Central memory CD4-positive, alpha-beta T cell (primary cell): ENCODE measurements around the gene TAGLN2.

Source experiments
- DNase-seq: peaks from one replicate; pipeline ENCODE4 v3.0.0; 2022
- total RNA-seq, 3 experiments: gene quantifications; one replicate each; lab custom pipeline; 2026; lab: John Stamatoyannopoulos, UW

Gene TAGLN2
- total RNA-seq = 206 to 256 (median 252) reads per million in 3 experiments

GRCh38 chr1:159924791-159925718 is at the start of gene TAGLN2:
TSS of gene TAGLN2 (minus strand) at chr1:159925507. CDS start at chr1:159920509, 4,998 bp downstream.
- DNase-seq = peak; percentile 89

GRCh38 chr1:159974350-159974965 is 49.2 kb upstream of the TAGLN2 start:
- no peak for DNase-seq

GRCh38 chr1:159973350-159973940 is 48.1 kb upstream of the TAGLN2 start:
- DNase-seq = no peak

- no peak for DNase-seq
Measured at GRCh38 chr1:159972443-159973205, 47.3 kb upstream of the TAGLN2 start.

- no peak for DNase-seq
Measured at GRCh38 chr1:159970932-159971342, 45.6 kb upstream of the TAGLN2 start.

- DNase-seq = no peak
Measured at GRCh38 chr1:159968901-159969300, 43.6 kb upstream of the TAGLN2 start.

- DNase-seq = no peak
Measured at GRCh38 chr1:159965263-159965662, 40.0 kb upstream of the TAGLN2 start.

GRCh38 chr1:159964144-159964543 is 38.8 kb upstream of the TAGLN2 start:
- no peak for DNase-seq

GRCh38 chr1:159962176-159962575 is 36.9 kb upstream of the TAGLN2 start:
- no peak for DNase-seq

GRCh38 chr1:159961636-159962035 is 36.3 kb upstream of the TAGLN2 start:
- DNase-seq = no peak

- DNase-seq = no peak
Measured at GRCh38 chr1:159960721-159961381, 35.5 kb upstream of the TAGLN2 start.

GRCh38 chr1:159959451-159959850 is 34.1 kb upstream of the TAGLN2 start:
- no peak for DNase-seq

GRCh38 chr1:159958719-159959380 is 33.5 kb upstream of the TAGLN2 start:
- no peak for DNase-seq

- DNase-seq = no peak
Measured at GRCh38 chr1:159957824-159958268, 32.5 kb upstream of the TAGLN2 start.

- DNase-seq = no peak
Measured at GRCh38 chr1:159955456-159955855, 30.1 kb upstream of the TAGLN2 start.

- no peak for DNase-seq
Measured at GRCh38 chr1:159953536-159954515, 28.5 kb upstream of the TAGLN2 start, which contains the start of gene SLAMF9. TSS of gene SLAMF9 (minus strand) at chr1:159954237. CDS start at chr1:159954137, 100 bp downstream.

- DNase-seq = no peak
Measured at GRCh38 chr1:159952932-159953331, 27.6 kb upstream of the TAGLN2 start.

GRCh38 chr1:159951551-159951950 is 26.2 kb upstream of the TAGLN2 start:
- no peak for DNase-seq

- DNase-seq = no peak
Measured at GRCh38 chr1:159951016-159951415, 25.7 kb upstream of the TAGLN2 start.

GRCh38 chr1:159949981-159950381 is 24.7 kb upstream of the TAGLN2 start:
- DNase-seq = no peak
